ENCODE results near the gene RASL10B. TPM values are rescaled to one million over a fixed set of nuclear protein-coding genes. Genes with fewer than 3 reads are reported as not detected.
"Not testable (repeated sequence)": the region's sequence is repeated elsewhere in the genome, so short reads cannot be mapped to it uniquely, and the experiment has no call there.

RASL10B gene
- total RNA-seq, 2 experiments from 2014 or later: 0.96 to 1.1 TPM

- CTCF ChIA-PET: interaction anchor here (0.6 to 5.4 kb wide), 6 partner anchors 15 to 435 kb away, joined by 3 to 53 read pairs (median 7); partner anchors contain the start of gene RASL10B
- DNase-seq: no peak
- H3K4me3 Mint-ChIP-seq: no peak overlapping the region
- peaks cover 21% of the 10 kb centered on the region for H3K4me1 Mint-ChIP-seq (ENCODE audit: low read depth)
- no peaks in the 10 kb centered on the region for H3K9me3 Mint-ChIP-seq
- H3K36me3 Mint-ChIP-seq (ENCODE audit: low read depth): no peaks in the 10 kb centered on the region
- peaks cover 47% of the 10 kb centered on the region for H3K27me3 Mint-ChIP-seq (ENCODE audit: low read depth)
- intact Hi-C loops (cut with micrococcal nuclease): loop anchor here (2.0 to 10.0 kb wide), 3 partner anchors 191 to 433 kb away; partner anchors contain the start of gene SLFN12L
- no peak overlapping the region for H3K27ac Mint-ChIP-seq
Observed at GRCh38 chr17:35745749-35746320, 14.4 kb downstream of the RASL10B start.

GRCh38 chr17:35747540-35748017, 16.1 kb downstream of the RASL10B start:
- no peak overlapping the region for H3K4me3 Mint-ChIP-seq
- no peak overlapping the region for H3K27ac Mint-ChIP-seq
- H3K9me3 Mint-ChIP-seq: no peaks in the 10 kb centered on the region
- peak; percentile 89 for DNase-seq
- H3K4me1 Mint-ChIP-seq (ENCODE audit: low read depth): peaks cover 15% of the 10 kb centered on the region
- H3K36me3 Mint-ChIP-seq (ENCODE audit: low read depth): no peaks in the 10 kb centered on the region
- peaks cover 42% of the 10 kb centered on the region for H3K27me3 Mint-ChIP-seq (ENCODE audit: low read depth)
- CTCF ChIA-PET: interaction anchor here (0.6 to 5.4 kb wide), 36 partner anchors 9 to 1327 kb away, joined by 3 to 53 read pairs (median 4); partner anchors contain the start of genes C17orf50 and RASL10B
- intact Hi-C loops (cut with micrococcal nuclease): loop anchor here (1.0 to 10.0 kb wide), 6 partner anchors 134 to 749 kb away; partner anchors contain the start of gene SLFN12L

DNA sequence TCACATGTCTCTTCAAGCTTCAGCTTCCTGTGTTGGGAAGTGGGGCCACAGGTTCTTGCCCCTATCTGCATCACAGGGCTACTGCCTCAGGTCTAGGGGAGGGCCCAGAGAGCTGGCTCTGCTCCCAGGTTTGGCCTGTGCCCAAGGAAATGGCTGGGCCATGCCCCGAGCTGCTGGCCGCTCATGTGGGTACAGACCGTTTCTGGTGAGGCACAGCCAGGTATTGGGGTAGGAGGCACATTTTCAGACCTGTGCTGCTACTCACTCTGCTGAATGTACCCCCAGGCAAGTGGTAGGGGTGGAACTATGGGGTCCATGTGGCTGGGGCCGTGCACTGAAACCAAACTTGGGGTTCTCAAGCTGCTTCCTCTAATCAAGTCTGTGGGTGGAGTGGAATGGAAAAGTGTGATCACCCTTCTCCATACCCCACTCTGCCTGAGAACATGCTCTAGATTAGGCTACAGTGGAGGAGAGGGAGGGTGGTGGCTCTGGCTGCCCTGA, 17.0 kb downstream of the RASL10B start:
- no peaks in the 10 kb centered on the region for H3K9me3 Mint-ChIP-seq
- H3K4me1 Mint-ChIP-seq (ENCODE audit: low read depth): peaks cover 15% of the 10 kb centered on the region
- no peak overlapping the region for H3K4me3 Mint-ChIP-seq
- CTCF ChIA-PET: interaction anchor here (0.5 to 5.4 kb wide), 10 partner anchors 8 to 629 kb away, joined by 4 to 53 read pairs (median 6); partner anchors contain the start of genes RAD51D and RASL10B
- no peaks in the 10 kb centered on the region for H3K36me3 Mint-ChIP-seq (ENCODE audit: low read depth)
- no peak overlapping the region for H3K27ac Mint-ChIP-seq
- no peak for DNase-seq
- intact Hi-C loops (cut with micrococcal nuclease): loop anchor here (10.0 kb wide), 1 partner anchor 214 kb away; the partner anchor contains the start of gene SLFN12L
- H3K27me3 Mint-ChIP-seq (ENCODE audit: low read depth): peaks cover 40% of the 10 kb centered on the region

DNA sequence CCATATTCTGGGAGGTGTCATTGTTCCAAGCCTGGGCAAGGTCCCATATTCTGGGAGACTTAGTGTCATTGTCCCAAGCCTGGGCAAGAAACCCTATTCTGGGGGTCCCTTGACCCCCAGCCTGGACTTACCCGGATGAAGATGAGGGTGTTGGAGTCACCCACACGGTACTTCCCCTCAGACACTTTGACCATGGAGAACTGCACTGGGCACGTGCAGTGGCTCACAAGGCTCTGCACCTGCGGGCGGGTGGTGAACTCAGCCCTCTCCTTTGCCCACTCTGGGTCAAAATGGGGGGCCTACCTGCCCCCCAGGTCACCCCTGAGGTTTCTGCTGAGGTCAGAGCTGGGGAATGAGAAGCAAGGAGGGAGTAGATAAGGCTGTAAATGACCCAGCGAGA, 17.5 kb downstream of the RASL10B start:
- Mint-ChIP-seq H3K36me3 (ENCODE audit: low read depth) (no peaks in the 10 kb centered on the region), H3K27me3 (ENCODE audit: low read depth) (peaks cover 38% of the 10 kb centered on the region), H3K9me3 (no peaks in the 10 kb centered on the region), H3K4me1 (ENCODE audit: low read depth) (peaks cover 15% of the 10 kb centered on the region), H3K4me3 (no peak overlapping the region), H3K27ac (no peak overlapping the region)
- CTCF ChIA-PET: interaction anchor here (0.5 to 5.4 kb wide), 8 partner anchors 9 to 630 kb away, joined by 4 to 53 read pairs (median 6); partner anchors contain the start of genes RAD51D and RASL10B
- intact Hi-C loops (cut with micrococcal nuclease): loop anchor here (10.0 kb wide), 1 partner anchor 214 kb away; the partner anchor contains the start of gene SLFN12L
- no peak for DNase-seq

- Mint-ChIP-seq H3K4me3 (no peak overlapping the region), H3K36me3 (ENCODE audit: low read depth) (no peaks in the 10 kb centered on the region), H3K4me1 (ENCODE audit: low read depth) (peaks cover 15% of the 10 kb centered on the region), H3K27ac (no peak overlapping the region), H3K27me3 (ENCODE audit: low read depth) (peaks cover 33% of the 10 kb centered on the region), H3K9me3 (no peaks in the 10 kb centered on the region)
- no peak for DNase-seq
- intact Hi-C loops (cut with micrococcal nuclease): loop anchor here (10.0 kb wide), 1 partner anchor 215 kb away; the partner anchor contains the start of gene SLFN12L
- CTCF ChIA-PET: interaction anchor here (0.6 to 5.4 kb wide), 6 partner anchors 8 to 578 kb away, joined by 3 to 53 read pairs (median 4); no protein-coding TSS in a partner anchor
Observed at GRCh38 chr17:35749560-35750412, 18.3 kb downstream of the RASL10B start.

DNA sequence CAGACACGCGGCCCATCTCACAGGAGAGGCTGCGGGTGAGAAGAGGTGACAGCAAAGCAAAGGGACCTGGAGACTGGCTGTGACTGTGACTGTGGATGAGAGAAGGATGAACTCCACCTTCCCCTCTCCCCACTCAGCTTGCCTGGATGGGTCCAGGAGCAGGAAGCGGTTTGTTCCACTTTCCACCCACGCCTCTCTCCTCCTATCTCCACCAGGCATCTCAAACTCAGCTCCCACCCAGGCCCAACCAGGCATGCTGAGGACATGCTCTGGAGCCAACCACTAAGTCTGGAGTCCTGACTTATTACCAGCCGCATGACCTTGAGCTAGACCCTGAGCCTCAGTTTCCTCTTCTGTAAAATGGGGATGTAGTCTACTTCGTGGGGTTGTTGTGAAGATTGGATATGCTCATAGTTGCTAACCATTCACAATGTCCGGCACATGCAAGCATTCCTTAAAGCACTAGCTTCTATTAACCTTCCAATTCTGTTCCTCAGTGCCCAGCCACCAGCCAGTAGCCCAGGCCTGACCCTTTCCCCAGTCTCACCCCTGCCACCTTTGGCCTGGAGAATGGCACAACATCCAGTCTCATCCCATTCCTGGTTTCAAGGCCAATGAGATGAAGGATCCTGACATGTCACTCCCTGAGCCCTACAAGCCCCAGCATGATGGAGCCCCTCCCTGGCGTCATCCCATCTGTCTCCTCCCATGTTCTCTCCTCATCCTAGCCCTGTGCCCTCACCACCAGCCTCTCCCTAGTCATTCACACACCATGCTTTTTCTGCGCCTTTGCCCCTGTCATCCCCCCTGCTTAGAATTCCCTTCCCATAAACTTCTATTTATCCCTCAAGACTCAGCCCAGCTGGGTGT, 19.3 kb downstream of the RASL10B start:
- Mint-ChIP-seq H3K27ac (no peak overlapping the region), H3K27me3 (ENCODE audit: low read depth) (peaks cover 33% of the 10 kb centered on the region), H3K36me3 (ENCODE audit: low read depth) (no peaks in the 10 kb centered on the region), H3K4me1 (ENCODE audit: low read depth) (peaks cover 15% of the 10 kb centered on the region), H3K4me3 (no peak overlapping the region), H3K9me3 (no peaks in the 10 kb centered on the region)
- intact Hi-C loops (cut with micrococcal nuclease): no loop called here
- CTCF ChIA-PET: interaction anchor here (0.6 to 5.4 kb wide), 5 partner anchors 9 to 579 kb away, joined by 3 to 53 read pairs (median 4); no protein-coding TSS in a partner anchor
- no peak for DNase-seq

GRCh38 chr17:35751541-35751940, 20.1 kb downstream of the RASL10B start:
- H3K36me3 Mint-ChIP-seq (ENCODE audit: low read depth); H3K27ac Mint-ChIP-seq; H3K4me3 Mint-ChIP-seq; intact Hi-C loops (cut with micrococcal nuclease); H3K9me3 Mint-ChIP-seq; DNase-seq: not testable (repeated sequence)
- CTCF ChIA-PET: interaction anchor here (0.6 kb wide), 1 partner anchor 34 kb away, joined by 4 read pairs; no protein-coding TSS in a partner anchor
- H3K4me1 Mint-ChIP-seq (ENCODE audit: low read depth): peaks cover 15% of the 10 kb centered on the region
- peaks cover 33% of the 10 kb centered on the region for H3K27me3 Mint-ChIP-seq (ENCODE audit: low read depth)

- H3K4me3 Mint-ChIP-seq: no peak overlapping the region
- no peaks in the 10 kb centered on the region for H3K9me3 Mint-ChIP-seq
- H3K4me1 Mint-ChIP-seq (ENCODE audit: low read depth): peaks cover 15% of the 10 kb centered on the region
- intact Hi-C loops (cut with micrococcal nuclease): no loop called here
- H3K27me3 Mint-ChIP-seq (ENCODE audit: low read depth): peaks cover 33% of the 10 kb centered on the region
- H3K27ac Mint-ChIP-seq: no peak overlapping the region
- CTCF ChIA-PET: interaction anchor here (1.3 kb wide), 1 partner anchor 12 kb away, joined by 3 read pairs; no protein-coding TSS in a partner anchor
- H3K36me3 Mint-ChIP-seq (ENCODE audit: low read depth): no peaks in the 10 kb centered on the region
- DNase-seq: no peak
Observed at GRCh38 chr17:35752471-35752870, 21.0 kb downstream of the RASL10B start.

GRCh38 chr17:35752945-35753764, 21.7 kb downstream of the RASL10B start, which contains the start of gene GAS2L2:
Gene GAS2L2, minus strand, starts transcription at chr17:35753239. Its CDS starts 389 bp downstream, at chr17:35752850.
- intact Hi-C loops (cut with micrococcal nuclease): no loop called here
- H3K4me1 Mint-ChIP-seq (ENCODE audit: low read depth): peaks cover 13% of the 10 kb centered on the region
- no peaks in the 10 kb centered on the region for H3K36me3 Mint-ChIP-seq (ENCODE audit: low read depth)
- H3K4me3 Mint-ChIP-seq: no peak within 1 kb of the TSS
- CTCF ChIA-PET: interaction anchor here (1.3 kb wide), 1 partner anchor 11 kb away, joined by 3 read pairs; no protein-coding TSS in a partner anchor
- peaks cover 33% of the 10 kb centered on the region for H3K27me3 Mint-ChIP-seq (ENCODE audit: low read depth)
- DNase-seq: no peak
- H3K9me3 Mint-ChIP-seq: no peaks in the 10 kb centered on the region
- H3K27ac Mint-ChIP-seq: no peak within 1 kb of the TSS

DNA sequence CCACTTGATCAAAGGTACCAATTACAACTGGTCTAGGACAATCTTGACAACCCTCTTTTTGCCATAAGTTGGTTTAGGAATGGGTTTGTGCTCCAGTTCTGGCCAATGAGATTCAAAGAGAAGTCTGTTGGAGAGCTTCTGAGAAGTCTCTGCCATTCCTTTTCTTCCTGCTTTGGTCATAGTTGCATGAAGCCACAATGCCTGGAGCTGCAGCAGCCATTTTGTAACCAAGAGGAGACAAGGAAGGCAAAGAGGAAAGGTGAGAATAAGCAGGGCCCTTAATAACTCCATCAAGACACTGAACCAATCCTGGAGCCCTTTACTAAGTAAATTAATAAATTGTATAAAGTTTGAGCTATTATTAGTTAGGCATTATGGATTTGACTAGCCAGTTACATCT, 25.8 kb downstream of the RASL10B start:
- H3K4me3 Mint-ChIP-seq: no peak overlapping the region
- no peaks in the 10 kb centered on the region for H3K27me3 Mint-ChIP-seq (ENCODE audit: low read depth)
- intact Hi-C loops (cut with micrococcal nuclease): no loop called here

More for the DNA sequence above, 25.8 kb downstream of the RASL10B start:
- CTCF ChIA-PET: interaction anchor here (0.8 to 3.3 kb wide), 6 partner anchors 8 to 48 kb away, joined by 3 to 12 read pairs (median 4); no protein-coding TSS in a partner anchor
- DNase-seq: no peak
- no peaks in the 10 kb centered on the region for H3K9me3 Mint-ChIP-seq
- no peaks in the 10 kb centered on the region for H3K4me1 Mint-ChIP-seq (ENCODE audit: low read depth)
- no peaks in the 10 kb centered on the region for H3K36me3 Mint-ChIP-seq (ENCODE audit: low read depth)
- no peak overlapping the region for H3K27ac Mint-ChIP-seq
